Activated CD4-positive, alpha-beta T cell treated with anti-CD3 and anti-CD28 coated beads, Interleukin-2, amount 50 U/mL, for 1 hour (primary cell): ENCODE measurements around the gene RFX3.
"Not testable (repeated sequence)": the region's sequence is repeated elsewhere in the genome, so short reads cannot be mapped to it uniquely, and the experiment has no call there.

ENCODE experiments used
- DNase-seq: peaks from one replicate; pipeline ENCODE4 v3.0.0-alpha.2; 2020

The RFX3 gene

DNA sequence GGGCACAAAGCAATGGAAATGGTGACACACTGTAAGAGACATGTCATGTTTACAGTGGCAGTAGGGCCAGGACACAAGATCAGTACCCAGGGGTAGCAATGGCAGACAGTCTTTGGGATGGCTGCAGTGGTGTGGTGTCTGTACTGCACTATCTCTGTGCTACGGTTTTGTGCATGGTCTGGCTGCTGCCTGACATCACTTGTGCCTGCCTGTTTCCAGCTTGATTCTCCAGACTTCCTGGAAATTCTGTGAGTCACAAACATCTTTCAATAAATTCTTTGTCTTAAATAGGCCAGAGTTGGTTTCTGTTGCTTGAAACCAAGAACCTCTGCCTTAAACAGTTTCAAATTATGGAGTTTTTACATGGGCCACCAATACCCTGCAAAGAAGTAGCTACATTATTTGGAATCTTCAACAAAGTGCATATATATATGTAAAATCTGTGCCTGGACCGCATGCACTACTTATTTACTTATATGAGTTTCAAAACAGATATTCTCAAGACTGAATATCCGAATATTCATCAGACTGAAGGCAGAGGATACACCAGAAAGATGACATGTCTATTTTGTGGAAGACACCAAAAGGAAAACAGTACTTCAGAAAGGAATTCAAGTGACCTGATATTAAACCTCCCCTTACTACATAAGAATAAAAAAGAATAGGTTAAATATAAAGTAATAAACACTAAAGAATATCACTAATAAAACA lies 188.1 kb downstream of the RFX3 start:
- no peak for DNase-seq

DNA sequence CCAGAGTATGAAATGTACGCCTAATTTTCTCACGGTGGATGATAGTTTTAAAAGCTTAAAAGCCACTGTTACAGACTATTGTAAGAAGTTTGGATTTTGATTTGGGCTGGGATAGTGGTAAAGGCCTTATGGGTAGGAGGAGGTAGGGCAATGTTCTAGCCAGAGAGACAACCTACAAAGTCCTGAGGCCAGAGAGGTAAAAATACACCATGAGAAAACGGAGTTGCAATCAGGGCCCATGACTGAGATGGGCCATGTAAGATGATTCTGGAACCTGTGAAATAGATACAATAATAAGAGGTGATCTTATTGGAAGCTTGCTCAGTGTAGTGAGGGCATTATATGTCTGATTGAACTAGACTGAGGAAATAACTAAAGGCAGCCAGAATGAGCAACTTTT lies 188.8 kb downstream of the RFX3 start:
- no peak for DNase-seq

DNA sequence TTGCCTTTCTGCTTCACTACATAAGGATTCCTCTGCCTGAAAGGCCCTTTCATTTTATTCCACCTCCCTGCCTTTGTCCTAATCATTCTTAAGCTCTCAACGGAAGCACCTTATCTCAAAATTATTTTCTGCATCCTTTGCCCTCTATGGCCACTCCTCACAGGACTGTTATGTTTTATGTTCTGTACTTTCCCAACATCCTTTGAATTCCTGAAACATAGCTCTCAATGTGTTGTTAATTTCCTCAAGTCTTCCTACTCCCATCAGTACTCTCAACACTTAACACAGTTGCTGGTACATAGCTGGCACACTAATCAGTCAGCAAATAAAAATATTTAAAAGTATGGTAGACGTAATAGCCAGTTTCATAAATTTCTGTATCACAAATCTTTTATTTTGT lies 193.0 kb downstream of the RFX3 start:
- DNase-seq, result no peak

DNA sequence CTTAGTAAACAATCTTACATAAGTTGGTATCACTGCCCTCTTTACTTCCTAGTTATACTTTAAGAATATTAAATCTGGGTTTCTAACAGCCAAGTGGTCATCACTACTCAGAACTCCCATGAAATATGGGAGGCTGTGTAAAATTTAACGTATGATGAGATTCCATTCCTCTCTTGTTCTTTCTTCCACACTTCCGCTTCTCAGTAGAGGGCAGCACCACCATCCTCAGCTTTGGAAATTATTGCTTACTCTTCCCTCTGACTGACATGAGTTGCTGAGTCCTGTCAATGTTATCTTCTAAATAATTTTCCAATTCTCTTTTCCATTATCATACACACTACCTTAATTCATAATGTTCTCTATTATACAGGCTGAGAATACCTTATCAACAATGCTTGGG lies 194.0 kb downstream of the RFX3 start:
- DNase-seq, result no peak

DNA sequence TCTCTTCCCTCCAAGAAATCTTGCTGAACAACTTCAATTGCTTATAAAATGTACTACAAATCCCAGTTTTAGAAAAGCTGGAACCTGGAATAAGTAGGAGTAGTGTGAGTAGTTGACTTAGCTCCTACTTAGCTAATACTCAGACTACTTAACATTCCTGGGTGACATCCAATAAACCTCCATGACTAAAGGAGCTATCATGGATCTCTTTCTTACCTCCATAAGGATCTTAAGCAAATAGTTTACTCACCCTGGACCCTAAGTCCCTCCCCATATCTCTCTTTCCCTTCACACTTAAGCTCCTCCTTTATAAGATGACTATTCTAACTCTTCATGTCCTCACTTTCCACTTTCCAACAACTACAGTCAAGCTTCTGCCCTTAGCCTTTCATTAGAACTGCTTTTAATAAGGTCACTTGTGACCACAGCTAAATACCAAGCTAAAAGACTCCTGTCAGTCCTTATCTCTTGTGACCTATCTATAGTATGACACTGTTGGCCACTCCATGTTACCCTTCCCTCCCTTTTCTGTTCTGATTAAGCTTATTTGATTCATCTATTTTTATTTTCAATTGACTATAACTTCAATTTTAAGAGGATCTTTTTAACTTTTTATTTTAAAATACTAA lies 194.9 kb downstream of the RFX3 start:
- DNase-seq, result no peak

DNA sequence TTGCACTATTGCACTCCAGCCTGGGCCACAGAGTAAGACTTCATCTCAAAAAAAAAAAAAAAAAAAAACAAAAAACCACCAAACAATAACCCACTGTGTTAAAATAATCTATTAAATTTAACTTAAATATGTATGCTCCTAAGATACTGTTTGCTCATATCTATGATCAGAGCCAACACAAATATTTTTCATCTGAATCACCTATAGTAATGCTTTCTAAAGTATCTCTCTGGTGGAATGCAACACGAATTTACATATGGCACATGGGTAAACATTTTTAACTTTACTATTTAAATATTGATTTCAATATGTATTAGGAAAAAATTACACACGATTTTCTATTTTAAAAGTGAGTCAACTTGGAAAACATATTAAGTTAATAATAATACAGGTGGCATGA lies 196.4 kb downstream of the RFX3 start:
- DNase-seq, result no peak

DNA sequence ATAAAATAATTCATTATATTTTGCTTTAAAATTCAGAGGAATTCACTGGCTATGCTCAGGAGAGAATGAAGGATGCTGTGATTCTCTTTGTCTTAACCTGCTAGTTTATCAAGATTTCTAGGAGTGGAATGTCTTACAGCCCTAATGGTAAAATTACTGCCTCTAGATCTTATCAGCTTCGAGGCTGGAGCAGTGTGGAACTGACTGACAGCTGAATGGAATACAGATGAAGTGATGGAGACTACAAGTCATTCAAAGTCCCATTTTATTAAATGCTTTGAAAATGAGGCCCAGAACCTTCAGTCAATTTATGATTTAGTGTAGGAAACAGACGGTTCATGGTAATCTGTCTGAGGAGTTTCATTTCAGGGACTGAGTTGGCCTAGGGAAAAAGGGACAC lies 202.1 kb downstream of the RFX3 start:
- no peak for DNase-seq

DNA sequence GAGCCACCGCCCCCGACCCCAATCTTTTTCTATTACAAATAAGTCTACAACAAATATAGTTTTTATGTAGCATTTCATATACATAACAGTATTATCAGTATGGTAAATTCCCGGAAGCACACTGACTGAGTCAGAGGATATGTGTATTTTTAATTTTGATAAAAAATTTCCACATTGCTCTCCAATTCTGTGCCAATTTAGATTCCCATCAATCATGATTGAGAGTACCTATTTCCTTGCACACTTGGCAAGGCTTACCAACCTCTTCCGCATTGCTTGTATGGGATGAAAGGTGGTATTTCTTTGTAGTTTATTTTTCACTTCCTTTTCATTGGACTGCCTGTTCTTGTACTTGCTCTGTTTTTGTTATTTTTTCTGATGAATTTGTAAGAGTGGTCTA lies 204.6 kb downstream of the RFX3 start:
- DNase-seq, result no peak

DNA sequence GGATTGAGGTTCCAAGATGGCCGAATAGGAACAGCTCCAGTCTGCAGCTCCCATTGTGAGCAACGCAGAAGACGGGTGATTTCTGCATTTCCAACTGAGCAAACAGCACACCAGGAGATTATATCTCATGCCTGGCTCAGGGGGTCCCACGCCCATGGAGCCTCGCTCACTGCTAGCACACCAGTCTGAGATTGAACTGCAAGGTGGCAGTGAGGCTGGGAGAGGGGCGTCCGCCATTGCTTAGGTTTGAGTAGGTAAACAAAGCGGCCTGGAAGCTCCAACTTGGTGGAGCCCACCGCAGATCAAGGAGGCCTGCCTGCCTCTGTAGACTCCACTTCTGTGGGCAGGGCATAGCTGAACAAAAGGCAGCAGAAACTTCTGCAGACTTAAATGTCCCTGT lies 213.2 kb downstream of the RFX3 start:
- not testable (repeated sequence) for DNase-seq

DNA sequence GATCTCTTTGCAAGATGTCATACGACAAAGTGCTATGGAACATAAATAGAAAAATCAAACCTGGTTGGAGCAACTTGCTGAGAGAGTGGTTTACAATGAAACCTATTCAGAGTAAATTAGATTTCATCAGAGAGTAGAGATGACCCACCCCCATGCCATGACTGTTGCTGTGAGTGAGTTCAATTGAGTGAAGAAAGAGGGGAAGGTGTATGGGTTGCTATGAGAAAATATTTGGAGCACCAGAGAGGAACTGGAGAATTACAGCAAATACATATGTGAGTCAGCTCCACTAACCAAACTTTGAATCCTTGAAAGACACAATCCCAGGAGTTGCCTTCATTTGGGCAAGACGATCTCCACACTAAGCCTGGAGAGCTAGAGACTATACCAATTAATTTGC lies 217.2 kb downstream of the RFX3 start:
- no peak for DNase-seq

DNA sequence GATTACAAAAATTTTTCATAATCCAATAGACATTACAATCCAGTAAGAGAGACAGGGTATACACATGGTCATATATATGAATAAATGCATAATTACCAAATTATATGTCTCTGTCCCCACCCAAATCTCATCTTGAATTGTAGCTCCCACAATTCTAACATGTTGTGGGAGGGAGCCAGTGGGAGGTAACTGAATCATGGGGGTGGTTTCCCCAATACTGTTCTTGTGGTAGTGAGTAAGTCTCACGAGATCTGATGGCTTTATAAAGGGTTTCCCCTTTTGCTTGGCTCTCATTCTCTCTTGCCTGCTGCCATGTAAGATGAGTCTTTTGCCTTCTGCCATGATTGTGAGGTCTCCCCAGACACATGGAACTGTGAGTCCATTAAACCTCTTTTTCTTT lies 221.4 kb downstream of the RFX3 start:
- not testable (repeated sequence) for DNase-seq

DNA sequence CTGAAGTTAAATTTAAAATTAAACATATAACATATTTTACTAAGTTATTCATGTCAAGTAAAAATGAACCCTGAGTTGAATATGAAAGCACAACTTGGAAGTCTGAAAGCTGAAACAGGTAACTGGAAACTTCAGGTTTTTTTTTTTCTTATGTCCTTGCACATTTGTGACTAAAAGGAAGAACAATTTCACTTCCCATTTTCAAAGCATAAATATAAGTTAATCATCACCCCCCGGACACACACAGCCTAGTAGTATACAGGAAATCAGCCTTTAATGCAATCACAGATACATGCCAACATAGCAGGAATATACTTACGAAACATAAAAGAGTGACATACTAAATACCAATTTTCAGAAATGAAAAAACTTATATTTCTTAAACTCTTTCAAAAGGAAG lies 225.9 kb downstream of the RFX3 start:
- no peak for DNase-seq

DNA sequence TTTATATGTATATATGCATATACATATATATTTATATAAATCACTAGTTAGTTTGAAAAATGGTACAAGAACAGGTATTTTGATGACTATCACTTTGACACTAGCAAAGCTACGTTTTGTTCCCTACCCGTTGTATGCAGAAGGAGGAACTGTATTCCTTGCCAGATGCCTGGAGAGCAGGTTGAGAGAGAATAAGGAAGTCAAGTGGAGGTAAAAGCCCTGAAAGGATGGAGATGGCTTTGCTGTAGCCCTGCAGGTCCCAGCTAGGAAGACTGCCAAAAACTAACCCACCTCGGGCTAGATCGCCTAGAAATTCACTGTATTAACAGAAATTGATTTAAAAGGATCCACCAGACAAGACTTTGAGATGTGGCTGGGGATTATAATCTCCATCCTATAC lies 229.3 kb downstream of the RFX3 start:
- no peak for DNase-seq

DNA sequence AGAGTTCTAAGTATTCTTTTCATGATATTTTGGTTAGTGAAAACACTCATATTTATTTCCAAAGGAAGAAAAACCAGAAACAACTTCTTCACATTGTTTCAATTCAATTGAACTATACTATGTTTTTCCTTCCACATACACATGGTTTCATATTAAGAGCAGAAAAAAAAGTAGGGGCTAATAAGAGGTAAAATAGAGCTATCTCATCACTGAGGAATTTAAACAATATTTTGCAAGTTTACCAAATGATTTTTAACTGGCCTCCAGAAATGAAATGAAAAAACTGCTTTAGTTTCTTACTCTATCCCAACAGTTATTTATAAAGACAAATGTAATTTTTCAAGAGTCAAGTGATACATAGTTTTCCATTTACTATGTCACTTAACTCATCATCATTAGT lies 233.5 kb downstream of the RFX3 start:
- DNase-seq, result no peak

DNA sequence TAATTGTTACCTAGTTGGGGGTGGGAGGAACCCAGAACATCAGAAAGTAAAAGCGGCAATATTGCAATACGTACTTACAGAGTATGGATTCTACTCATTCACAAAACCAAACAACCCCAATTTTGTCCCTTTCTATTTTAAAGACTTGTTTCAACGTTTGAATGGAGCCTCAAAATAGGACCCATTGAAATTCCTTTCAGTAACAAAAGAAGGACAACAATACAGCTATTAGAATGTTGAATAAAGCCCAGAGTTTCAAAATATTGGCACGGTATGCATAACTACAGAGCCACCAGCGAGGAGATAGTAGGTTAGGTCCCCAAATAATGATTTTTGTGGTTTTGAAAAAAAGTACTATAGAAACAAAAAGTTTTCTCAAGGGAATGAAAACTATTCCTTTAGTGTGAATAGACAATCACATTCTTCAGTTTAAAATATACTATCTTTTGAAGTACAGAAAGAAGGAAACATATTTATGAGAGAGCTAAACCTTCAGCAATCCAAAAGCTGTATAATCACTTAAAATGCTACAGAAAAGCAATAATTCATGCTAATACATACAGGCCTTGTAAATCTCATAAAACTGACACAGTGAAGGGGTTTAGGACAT lies 235.5 kb downstream of the RFX3 start:
- no peak for DNase-seq

DNA sequence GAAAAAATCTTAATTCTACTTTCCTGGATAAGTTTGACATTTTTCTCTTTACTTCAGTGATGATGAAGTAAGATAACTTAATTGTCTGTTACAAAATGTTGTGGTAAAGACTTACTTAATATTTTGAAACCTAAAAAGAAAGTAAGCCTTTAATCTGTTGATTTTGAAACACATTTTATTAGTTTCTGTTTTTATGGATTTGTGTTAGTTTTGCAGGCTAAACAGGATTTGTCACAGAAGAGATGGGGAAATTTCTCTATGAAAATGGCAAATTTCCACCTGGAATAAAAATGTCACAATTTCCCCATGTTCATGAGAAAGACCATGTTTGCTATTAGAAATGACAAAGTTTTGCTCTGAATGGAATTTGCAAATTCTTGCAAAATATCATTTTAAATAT lies 237.1 kb downstream of the RFX3 start:
- DNase-seq, result no peak

DNA sequence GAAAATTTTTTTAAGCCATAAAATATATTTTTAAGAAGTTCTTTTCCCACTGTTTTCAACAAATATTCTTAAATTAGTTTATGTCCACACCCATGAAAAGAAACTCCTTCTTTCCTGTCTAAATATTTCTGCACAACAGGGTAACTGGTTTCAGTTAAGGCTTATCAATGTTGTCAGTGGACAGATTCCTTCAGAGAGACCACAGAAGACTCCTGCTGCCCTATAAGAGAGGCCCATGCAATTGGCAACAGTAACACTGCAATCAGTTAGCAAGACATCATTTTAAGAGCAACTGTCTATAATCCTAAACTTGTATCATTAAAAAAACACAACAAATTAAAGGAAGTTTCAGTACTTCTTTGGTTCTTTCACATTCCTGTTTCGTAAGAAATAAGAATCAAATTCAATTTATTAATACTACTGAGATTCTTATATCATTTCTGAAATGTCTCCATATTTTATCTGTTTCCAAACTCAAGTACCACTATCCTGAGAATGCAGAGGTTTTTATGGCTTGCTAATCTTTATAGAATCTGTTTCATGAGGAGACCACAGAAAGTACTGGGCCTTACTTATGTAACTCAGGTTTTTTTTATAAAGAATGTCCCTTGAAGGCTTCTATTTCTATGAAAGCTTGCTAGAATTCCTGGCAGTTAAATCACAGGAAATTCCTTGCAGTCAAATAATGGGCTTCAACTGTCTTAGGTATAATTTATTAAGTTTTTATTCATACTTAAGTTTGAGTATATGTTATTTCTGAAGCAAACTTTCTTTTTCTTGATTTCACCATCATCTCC lies 240.2 kb downstream of the RFX3 start:
- no peak for DNase-seq

DNA sequence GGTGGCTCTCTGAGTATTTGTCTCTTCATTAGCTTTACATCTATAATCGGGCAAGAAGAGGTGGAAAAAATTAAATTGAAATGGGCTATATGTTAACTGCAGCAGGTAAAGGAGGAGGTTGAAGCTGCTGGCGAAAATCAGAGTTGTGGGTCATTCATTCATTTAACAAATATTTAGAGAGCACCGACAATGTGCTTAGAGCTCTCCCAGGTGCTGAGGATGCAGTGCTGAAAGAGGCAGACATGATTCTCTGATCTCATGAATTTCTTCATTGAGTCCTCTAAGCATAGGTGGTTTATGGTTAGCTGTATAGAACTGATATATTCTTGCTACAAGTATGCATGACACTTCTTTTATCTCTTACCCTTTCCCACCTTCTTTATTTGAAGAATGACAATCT lies 243.4 kb downstream of the RFX3 start:
- DNase-seq, result no peak

DNA sequence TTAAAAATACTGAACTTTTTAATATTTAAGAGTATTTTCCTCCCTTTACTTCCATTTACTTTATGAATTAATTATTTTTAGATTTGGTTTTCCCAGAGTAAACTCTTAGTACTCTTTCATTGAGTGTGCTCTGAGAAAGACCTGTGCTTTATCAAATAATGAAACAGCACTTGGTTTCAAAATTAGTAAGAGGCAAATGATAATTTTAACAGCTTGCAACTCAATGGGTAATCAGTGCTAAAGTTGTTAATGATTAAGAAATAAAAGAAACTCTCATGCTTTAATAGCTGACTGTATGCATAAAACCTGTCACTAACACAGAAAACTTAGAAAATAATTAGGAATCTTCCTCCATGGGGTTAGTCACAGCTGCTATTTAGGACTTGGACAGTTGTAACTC lies 244.4 kb downstream of the RFX3 start:
- DNase-seq, result no peak

DNA sequence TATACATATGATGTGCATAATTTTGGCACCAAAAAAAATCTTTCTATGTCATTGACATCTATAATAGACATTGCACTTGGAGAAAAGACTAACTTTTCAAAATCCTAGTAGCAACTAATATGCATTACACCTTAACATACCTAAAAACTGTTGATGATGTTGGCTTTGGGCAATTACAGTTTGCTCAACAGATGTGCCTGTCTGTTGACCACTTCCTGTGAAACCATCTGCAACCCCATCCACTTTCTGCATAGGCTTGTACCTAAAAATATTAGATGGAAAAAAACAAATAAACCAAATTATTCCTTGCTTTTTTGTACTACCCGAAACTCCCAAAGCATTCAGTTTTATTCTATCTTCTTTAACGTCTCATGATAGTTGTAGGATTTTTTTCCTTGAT lies 248.6 kb downstream of the RFX3 start:
- no peak for DNase-seq

DNA sequence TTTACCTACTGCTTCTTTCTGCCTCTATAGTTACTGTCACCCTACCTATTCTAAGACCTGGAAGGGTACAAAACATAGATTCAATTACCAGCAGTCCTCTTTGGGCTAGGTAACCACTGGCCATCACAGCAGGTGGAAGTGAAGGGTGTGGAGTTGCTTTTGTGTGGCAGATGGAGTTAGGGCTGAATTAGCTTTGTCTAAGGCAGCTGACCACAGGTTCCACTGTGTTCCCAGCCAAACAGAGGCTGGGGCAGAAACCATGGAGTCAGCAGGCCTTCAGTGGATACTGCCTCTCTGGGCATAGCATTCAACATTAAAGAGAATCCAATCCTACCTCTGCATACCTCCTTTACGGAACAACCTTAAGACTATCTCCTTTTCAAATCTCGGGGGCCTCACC lies 254.2 kb downstream of the RFX3 start:
- DNase-seq, result no peak

DNA sequence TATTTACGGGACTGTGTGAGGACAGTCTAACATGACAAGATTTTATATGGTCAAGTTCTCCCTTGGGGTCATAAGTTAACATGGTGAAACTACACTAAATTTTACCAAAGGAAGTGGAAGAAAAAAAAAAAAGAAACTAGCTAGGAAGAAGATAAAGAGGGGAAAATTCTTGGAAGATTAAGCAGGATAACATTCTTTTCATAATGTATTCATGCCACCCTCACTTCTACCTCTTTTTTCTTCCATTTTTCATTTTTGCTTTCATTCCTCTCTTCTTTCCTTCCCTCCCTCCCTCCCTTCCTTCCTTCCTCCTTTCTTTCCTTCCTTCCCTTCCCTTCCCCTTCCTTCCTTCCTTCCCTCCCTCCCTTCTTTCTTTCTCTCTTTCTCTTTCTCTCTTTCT lies 254.6 kb downstream of the RFX3 start:
- no peak for DNase-seq

DNA sequence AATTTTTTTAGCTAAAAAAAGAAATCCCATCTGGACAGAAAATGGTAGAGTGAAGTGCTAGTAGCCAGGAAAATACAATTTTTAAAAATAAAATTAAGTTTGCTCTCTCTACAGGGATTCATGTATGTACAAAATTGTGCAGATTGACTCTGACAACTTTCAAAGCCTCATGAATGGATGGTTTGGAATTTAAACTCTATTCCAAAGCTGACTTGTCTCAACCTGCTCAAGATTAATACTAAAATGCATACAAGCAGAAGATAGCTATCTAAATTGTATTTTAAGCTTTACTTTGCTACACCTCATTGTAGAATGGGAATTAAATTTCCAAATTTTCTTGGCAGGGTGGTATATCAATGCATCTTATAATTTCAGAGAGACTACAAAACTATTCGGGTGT lies 257.6 kb downstream of the RFX3 start:
- no peak for DNase-seq

DNA sequence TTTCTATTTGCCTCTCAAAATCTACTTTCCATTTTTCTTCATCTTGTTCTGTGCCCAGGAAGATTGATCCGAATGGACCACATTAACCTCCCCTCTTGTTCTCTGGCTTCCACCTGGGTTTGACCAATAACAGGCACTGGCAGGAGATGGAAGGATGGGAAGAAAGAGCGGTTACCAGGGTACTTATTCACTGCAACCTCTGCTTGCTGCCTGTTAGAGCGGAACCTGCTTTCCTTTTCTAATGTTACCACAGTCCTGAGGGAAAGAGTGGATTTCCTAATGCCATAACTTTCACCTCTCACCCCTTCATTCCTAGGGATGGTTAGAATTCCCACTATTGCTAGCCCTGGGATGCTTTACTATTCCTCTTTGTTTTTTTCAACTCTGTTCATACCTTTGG lies 262.1 kb downstream of the RFX3 start:
- no peak for DNase-seq
